GM21526 (cell line): ENCODE measurements around the gene TIMM50.
"Not testable (repeated sequence)": the region's sequence is repeated elsewhere in the genome, so short reads cannot be mapped to it uniquely, and the experiment has no call there.

Experiments
- ATAC-seq: cut with Tn5 transposase; IDR thresholded peaks from one replicate; pipeline ENCODE4 v1.9.1; 2021; ENCODE audit warnings: moderate library complexity; ENCODE audit not compliant: unreplicated experiment, low FRiP score

The TIMM50 gene

DNA sequence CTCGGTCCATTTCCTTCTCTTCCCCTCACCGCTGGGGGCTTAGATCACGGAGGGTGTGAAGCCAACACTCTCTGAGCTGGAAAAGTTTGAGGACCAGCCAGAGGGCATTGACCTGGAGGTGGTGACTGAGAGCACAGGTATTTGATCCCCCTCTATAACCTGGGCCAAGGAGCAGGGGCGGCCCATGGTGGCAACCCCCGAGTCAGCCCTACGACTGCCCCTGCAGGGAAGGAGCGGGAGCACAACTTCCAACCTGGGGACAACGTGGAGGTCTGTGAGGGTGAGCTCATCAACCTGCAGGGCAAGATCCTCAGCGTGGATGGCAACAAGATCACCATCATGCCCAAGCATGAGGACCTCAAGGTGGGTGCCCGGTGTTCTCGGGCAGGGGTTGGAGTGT lies 11.6 kb upstream of the TIMM50 start:
- no peak for ATAC-seq

DNA sequence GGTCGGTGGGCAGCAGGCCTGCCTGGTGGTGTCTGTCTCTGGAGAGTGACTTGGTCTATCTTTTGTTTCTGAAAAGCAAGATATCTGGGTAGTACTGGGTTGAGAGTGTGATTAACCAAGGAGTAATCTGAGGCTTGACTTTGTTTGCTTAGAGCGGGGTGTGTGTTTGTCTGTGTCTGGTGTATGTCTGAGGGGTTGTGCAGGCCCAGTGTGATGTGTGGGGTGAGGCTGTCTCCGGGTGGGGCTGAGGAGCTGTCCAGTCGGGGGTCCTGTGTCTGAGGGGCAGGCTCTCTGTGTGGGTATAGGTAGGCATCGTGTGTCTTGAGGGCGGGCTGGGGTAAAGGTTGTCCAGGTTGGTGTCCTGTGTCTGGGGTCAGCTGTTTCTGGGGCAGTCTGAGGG lies 11.1 kb upstream of the TIMM50 start:
- ATAC-seq, result no peak

DNA sequence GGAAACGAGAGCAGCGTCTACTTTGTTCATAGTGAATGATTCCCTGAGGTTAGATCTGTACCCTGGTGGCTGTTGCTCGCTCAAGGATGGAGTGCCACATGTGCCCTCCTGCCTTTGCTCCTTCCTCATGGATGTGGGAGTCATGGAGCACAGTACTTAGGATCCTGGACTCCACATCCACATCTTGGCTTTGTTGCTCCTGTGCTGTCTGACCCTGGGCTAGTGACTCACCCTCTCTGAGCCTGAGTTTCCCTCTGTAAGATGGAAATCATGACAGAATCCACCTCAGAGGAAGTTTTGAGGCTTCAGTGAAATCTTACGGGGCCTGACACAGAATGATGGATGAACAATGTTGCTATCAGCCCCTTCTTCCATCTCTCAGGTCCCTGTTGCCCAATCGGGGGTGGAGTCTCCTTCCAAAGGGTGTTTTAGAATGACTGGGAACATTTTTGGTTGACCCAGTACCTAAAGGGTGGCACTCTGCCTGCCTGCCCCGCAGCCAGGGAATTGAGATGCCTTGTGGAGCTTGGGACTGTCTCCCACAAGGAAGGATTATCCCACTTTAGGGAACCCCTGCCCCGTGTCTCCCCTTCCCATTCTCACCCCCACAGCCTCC lies 9.8 kb upstream of the TIMM50 start:
- no peak for ATAC-seq

DNA sequence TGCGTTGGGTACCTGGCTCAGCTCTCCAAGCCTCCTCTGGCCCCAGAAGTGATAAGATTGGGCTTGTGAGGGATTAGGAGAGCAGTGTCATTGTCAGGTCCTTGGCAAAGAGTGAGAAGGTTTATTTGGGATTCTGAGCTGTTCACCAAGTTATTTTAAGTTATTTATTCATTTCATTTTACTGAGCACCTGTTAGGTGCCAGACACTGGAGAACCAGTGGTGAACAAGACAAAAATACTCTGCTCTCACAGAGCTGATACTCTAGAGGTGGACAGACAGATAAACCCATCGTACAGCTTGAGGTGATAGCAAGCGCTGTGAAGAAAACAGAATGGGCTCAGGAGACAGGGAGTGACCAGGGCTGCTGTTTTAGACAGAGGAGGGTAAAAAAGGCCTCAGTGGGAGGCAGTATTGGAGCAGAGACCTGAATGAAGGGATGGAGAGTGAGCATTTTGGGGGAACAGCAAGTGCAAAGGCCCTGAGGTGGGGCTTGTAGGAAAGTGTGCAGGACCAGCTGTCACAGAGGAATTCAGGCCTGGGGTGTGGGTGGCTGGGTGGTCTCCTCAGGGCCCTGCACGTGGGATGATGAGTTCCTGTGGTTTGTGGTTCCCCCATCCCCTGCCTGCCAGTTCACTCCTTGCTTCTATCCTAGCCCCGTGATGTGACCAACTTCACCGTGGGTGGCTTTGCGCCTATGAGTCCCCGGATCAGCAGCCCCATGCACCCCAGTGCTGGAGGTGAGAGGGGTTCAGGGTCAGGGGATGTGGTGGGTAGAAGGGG lies 8.7 kb upstream of the TIMM50 start:
- ATAC-seq, result no peak

DNA sequence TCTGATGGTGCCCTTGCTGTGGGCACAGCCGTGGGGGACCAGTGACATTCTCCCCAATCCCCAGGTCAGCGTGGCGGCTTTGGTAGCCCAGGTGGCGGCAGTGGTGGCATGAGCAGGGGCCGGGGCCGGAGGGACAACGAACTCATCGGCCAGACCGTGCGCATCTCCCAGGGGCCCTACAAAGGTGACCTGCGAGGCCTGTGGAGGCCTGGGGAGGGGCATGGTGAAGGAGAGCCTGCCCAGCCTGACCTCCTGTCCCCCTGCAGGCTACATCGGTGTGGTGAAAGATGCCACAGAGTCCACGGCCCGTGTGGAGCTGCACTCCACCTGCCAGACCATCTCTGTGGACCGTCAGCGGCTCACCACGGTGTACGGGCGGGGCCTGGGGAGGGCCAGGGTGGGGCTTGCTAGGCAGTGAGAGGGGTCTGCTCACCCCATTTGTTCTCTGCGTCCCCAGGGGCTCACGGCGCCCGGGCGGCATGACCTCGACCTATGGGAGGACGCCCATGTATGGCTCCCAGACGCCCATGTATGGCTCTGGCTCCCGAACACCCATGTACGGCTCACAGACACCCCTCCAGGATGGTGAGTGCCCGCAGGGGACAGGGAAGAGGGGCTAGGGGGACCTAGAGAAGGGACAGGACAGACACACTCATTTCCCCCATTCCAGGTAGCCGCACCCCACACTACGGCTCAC lies 7.7 kb upstream of the TIMM50 start:
- no peak for ATAC-seq

DNA sequence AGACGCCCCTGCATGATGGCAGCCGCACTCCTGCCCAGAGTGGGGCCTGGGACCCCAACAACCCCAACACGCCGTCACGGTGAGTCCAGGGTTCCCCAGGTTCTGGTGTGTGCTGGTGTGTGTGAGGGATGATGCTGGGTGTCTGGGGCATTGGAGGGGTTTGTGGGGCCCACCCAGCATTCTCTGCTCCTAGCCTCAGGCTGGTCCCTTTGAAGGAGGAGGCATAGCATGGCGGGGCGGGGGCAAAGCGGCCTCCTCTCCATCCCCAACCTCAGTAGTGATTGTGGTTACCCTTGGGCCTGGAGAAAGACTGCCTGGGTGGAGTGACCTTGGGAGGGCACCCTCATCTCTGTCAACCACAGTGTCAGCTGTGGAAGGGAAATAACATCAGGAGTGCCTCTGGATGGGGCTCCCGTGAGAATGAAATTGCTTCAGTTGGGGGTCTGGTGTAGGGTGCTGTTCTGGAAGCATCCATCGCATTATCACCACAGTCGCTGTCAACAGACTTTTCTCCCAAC lies 7.1 kb upstream of the TIMM50 start:
- no peak for ATAC-seq

DNA sequence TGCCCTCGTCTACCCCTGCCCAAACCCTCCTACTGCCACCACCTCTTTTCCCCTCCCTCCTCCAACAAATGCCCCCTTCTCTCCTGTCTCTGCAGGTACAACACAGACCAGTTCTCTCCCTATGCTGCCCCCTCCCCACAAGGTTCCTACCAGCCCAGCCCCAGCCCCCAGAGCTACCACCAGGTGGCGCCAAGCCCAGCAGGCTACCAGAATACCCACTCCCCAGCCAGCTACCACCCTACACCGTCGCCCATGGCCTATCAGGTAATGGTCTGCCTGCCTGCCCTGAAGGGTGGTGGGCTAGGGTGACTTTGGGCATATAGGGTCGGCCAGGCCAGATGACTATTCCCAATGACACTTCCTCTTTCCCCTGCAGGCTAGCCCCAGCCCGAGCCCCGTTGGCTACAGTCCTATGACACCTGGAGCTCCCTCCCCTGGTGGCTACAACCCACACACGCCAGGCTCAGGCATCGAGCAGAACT lies 6.5 kb upstream of the TIMM50 start:
- no peak for ATAC-seq

DNA sequence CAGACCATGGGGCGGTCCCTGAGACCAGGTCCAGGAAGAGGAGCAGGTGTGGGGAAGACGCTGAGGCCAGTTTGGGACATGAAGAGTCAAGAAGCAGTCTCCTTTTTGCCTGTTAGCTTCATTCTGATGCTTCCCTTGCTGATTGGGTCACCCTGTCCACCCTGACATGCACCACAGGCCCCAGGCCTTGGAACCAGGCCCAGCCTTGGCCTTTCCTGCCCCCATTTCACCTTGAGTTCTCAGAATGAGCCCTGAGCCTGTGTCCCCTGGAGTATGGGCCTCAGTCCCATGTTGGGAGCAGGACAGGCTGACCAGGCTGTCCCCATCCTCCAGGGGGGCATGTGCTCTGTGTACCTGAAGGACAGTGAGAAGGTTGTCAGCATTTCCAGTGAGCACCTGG lies 4.9 kb upstream of the TIMM50 start:
- no peak for ATAC-seq

DNA sequence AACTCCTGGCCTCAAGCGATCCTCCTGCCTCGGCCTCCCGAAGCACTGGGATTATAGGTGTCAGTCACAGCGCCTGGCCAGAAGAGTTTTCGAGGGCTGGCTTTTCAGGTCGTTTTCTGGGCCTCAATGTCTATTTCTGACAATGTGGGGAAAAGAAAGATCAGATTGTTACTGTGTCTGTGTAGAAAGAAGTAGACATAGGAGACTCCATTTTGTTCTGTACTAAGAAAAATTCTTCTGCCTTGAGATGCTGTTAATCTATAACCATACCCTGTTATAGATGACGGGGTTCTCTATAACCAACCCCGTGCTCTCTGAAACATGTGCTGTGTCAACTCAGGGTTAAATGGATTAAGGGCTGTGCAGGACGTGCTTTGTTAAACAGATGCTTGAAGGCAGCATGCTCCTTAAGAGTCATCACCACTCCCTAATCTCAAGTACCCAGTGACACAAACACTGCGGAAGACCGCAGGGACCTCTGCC lies 1.3 kb upstream of the TIMM50 start:
- not testable (repeated sequence) for ATAC-seq

DNA sequence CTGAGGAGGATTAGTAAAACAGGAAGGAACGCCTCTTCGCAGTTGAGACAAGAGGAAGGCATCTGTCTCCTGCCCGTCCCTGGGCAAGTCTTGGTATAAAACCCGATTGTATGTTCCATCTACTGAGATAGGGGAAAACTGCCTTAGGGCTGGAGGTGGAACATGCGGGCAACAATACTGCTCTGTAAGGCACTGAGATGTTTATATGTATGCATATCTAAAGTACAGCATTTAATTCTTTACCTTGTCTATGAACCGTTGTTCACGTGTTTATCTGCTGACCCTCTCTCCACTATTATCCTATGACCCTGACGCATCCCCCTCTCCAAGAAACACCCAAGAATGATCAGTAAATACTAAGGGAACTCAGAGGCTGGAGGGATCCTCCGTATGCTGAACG lies 722 bp upstream of the TIMM50 start:
- no peak for ATAC-seq

DNA sequence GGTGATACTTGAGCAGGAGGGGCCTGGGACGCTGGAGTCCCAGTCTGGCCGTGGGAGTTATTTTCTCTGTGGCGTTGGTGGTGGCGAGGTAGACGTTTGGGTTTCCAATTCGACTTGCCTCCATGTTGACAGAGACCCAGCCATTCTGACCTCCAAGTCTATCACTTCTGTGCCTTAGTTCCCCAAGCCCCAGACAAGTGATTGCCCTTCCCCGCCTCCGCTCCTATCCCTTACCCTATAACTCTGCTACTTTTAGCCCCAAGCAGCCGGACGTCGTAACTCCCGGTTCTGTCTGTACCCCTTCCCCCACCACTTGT lies 549 bp downstream of the TIMM50 start:
- no peak for ATAC-seq

DNA sequence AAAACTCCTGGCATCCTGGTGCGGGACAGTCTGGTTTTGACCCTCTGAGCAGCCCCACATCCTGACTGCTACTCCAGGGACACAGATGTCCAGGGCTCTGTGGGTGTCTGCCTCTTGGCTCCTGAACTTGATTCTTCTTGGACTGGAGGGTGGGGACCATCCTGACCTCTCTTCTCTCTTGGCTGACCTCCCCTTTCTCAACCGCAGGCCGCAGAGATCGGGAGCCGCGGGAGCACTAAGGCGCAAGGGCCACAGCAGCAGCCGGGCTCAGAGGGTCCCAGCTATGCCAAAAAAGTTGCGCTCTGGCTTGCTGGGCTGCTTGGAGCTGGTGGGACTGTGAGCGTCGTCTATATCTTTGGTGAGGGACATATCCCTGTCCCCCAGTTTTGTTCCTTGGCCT lies 1.0 kb downstream of the TIMM50 start:
- ATAC-seq, result no peak

DNA sequence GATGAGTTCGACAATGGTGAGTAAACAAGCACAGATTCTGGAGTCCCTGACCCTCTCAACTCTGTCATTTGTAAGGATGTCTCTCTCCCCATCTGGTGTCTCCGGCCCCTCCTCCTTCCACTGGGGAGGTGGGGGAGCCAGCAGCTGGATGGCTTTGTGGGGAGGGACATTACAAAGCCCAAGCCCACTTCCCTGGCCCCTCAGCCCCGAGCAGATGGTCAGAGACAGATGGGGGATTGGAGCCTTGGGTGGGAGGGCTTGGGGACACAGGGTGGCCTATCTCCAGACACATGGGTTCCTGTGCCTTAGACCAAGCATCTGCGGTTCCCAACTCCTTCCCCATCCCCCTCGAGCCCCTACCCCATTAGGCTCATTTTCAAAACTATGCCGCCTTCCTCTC lies 2.5 kb downstream of the TIMM50 start:
- no peak for ATAC-seq

DNA sequence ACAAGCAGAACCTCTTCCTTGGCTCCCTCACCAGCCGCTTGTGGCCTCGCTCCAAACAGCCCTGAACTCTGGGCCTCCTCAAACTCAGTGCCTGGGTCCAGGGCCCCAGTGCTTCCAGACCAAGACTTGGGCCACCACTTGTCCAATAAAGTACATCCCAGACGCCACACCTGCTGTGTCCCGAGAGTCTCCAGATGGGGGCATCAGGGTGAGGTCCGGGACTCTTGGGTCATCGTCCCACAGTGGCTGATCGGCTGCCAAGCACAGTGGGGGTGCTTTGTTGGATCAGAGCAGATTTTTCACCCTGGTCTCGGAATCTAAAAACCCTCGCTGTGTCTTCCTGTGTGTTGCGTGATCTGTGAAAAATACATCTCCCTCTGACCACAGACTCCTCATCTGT lies 9.1 kb downstream of the TIMM50 start:
- ATAC-seq, result no peak

DNA sequence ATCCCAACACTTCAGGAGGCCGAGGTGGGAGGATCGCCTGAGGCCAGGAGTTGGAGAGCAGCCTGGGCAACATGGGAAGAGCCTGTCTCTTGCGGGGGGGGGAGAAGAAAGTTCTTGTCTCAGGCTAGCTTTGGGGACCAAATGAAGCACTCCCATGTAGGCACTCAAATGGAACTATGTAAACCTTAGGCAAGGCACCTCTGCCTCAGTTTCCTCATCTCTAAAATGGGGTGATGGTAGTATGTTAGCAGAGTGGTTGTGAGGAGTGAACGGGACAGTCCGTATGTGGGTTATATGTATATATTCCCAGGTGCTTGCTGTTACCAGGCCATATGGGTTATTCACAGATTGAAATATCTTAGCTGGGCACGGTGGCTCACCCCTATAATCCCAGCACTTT lies 11.6 kb downstream of the TIMM50 start:
- ATAC-seq, result no peak

DNA sequence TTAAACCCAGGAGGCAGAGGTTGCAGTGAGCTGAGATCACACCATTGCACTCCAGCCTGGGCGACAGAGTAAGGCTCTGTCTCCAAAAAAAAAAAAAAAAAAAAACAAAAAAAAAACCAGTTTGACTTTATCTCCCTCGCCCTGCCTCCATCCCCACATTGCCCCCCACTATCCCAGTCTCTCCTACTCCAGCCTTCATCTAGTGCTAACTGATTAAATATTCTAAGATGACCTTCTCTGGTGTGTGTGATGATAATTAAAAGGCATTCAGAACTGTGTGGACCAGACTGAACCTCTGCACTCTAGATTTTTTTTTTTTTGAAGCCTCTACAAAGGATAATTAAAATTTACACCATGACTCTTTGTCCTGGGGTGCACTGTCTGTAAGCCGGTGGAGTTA lies 12.2 kb downstream of the TIMM50 start:
- ATAC-seq, result no peak

DNA sequence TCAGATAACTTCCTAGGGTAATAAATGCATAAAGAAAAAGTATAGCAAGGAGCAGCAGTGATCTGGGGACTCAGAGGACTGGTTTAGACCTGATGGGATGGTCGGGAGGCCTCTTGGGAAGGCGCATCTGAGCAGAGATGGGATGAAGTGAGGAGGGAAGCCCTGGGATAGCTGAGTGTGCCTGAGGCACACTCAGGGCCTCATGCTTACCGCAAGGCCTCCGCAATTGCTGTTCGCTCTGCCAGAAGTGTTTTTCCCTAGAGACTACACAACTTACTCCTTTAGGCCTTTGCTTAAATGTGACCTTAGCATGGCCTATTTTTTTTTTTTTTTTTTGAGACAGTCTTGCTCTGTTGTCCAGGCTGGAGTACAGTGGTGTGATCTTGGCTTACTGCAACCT lies 14.0 kb downstream of the TIMM50 start:
- no peak for ATAC-seq

DNA sequence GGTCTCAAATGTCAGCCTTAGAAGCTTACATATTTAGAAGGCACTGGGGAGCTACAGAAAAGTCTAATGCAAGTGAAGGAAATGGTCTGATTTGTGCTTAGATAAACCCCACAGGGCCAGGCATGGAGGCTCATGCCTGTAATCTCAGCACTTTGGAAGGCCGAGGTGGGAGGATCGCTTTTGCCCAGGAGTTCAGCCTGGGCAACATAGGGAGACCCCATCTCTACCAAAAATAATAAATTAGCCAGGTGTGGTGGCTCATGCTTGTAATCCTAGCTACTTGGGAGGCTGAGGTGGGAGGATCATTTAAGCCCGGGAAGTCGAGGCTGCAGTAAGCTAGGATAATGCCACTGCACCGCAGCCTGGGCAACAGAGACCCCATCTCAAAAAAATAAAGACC lies 15.4 kb downstream of the TIMM50 start:
- no peak for ATAC-seq

DNA sequence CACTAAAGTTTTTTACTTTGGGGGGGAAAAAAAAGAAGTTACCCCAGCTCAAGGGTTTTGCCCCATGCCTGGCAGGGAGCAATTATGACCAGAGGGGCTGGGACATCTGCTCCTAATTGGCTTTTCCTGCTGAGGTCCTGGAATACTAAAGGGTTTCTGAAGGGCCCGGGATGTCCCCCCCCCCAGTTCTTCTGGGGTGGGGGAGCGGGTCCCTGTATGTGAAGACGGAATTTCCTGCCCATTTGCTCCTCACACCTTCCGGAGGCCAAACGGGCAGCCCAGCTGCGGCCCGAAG lies 17.0 kb downstream of the TIMM50 start:
- ATAC-seq, result no peak

DNA sequence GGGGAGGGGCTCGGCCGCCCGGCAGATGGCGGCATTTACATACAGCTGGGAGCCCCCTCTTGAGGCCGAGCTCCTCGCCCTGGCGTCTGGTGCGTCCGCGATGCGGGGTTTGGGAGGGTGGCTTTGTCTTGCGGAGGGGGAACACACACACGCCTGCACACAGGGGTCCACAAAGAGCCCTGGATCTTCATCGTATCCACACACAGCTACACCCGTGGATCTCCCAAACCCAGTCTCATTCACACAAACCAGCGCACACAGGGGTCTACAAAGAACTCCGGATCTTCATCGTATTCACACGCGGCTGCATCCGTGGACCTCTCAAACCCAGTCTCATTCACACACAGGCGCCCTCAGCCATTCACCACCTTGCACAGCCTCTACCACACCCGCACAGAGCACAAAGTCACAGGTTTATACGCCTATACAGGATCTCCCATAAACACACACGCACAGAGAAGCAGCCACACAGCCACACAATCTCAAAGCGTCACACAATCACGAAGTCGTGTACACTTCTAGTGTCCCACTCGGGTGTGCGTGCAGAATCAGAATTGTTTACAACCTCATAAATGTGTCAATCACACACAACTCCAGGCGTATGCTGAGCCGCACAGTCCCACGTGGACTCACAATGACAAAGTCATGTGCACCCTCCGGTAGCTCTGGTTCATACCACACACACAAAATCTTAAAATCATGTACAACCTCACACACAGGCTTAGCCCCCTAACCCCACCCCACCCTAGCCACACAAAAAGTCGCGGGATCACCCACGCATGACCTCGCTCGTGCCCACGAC lies 17.6 kb downstream of the TIMM50 start:
- ATAC-seq, result no peak
